Mesenchymal stem cell (in vitro differentiated cells and primary cell): ENCODE data around the gene HPSE2.

Experiments
- DNase-seq: peaks from one replicate; pipeline ENCODE4 v3.0.0-alpha.2; 2013
- H2AFZ ChIP-seq: one replicate; pipeline ENCODE4 v1.6.1; 2013; ENCODE audit warnings: low read depth, mild to moderate bottlenecking, control low read depth, inconsistent platforms, low read length, moderate library complexity
- H2AK5ac ChIP-seq: 2 replicates; pipeline ENCODE4 v1.6.1; 2013; ENCODE audit warnings: low read length, moderate library complexity, mild to moderate bottlenecking, inconsistent platforms; ENCODE audit not compliant: severe bottlenecking
- H2BK120ac ChIP-seq: one replicate; pipeline ENCODE4 v1.6.1; 2013; ENCODE audit warnings: low read depth, mild to moderate bottlenecking, inconsistent platforms, low read length, moderate library complexity
- H2BK12ac ChIP-seq, 2 experiments: one replicate each; pipeline ENCODE4 v1.6.1; 2013; ENCODE audit warnings: inconsistent platforms in 2 of 2, low read length in 2 of 2, mild to moderate bottlenecking in 2 of 2, moderate library complexity in 2 of 2, control low read depth in 1 of 2
- H2BK15ac ChIP-seq: one replicate; pipeline ENCODE4 v1.6.1; 2013; ENCODE audit warnings: mild to moderate bottlenecking, low read depth, inconsistent platforms; ENCODE audit not compliant: poor library complexity, severe bottlenecking
- H2BK5ac ChIP-seq: 2 replicates; pipeline ENCODE4 v1.6.1; 2013; ENCODE audit warnings: low read depth, mild to moderate bottlenecking, low read length, control low read depth, inconsistent platforms; ENCODE audit not compliant: poor library complexity, severe bottlenecking
- H3K14ac ChIP-seq, 2 experiments: one replicate each; pipeline ENCODE4 v1.6.1; 2013; ENCODE audit warnings: inconsistent platforms in 2 of 2, low read length in 2 of 2, control low read depth in 1 of 2, mild to moderate bottlenecking in 1 of 2, moderate library complexity in 1 of 2
- H3K18ac ChIP-seq, 2 experiments: one replicate each; pipeline ENCODE4 v1.6.1; 2013; ENCODE audit warnings: inconsistent platforms in 2 of 2, low read length in 2 of 2, control low read depth in 1 of 2, low read depth in 1 of 2, mild to moderate bottlenecking in 1 of 2
- H3K23ac ChIP-seq, 2 experiments: one replicate each; pipeline ENCODE4 v1.6.1; 2013; ENCODE audit warnings: inconsistent platforms in 2 of 2, low read length in 2 of 2, mild to moderate bottlenecking in 2 of 2, moderate library complexity in 2 of 2, control low read depth in 1 of 2
- H3K27ac ChIP-seq: 2 replicates; pipeline ENCODE4 v1.5.1; 2013; ENCODE audit warnings: mild to moderate bottlenecking, moderate library complexity, low read length, control low read depth, inconsistent platforms; ENCODE audit not compliant: poor library complexity, severe bottlenecking
- H3K27me3 ChIP-seq, 2 experiments: 2 replicates each; pipeline versions ENCODE4 v1.6.1 to v1.7.0; 2013; ENCODE audit warnings: low read length in 2 of 2, mild to moderate bottlenecking in 2 of 2, moderate library complexity in 2 of 2, control low read depth in 1 of 2, inconsistent platforms in 1 of 2; ENCODE audit not compliant: control insufficient read depth in 1 of 2, insufficient read depth in 1 of 2
- H3K36me3 ChIP-seq, 2 experiments: 2 replicates each; pipeline versions ENCODE4 v1.6.1 to v1.7.0; 2013; ENCODE audit warnings: low read length in 2 of 2, control low read depth in 1 of 2, inconsistent platforms in 1 of 2, low read depth in 1 of 2, mild to moderate bottlenecking in 1 of 2; ENCODE audit not compliant: insufficient read depth in 2 of 2, control insufficient read depth in 1 of 2
- H3K4ac ChIP-seq, 2 experiments: one replicate each; pipeline ENCODE4 v1.6.1; 2013; ENCODE audit warnings: inconsistent platforms in 2 of 2, low read length in 2 of 2, mild to moderate bottlenecking in 2 of 2, moderate library complexity in 2 of 2, control low read depth in 1 of 2, low read depth in 1 of 2
- H3K4me1 ChIP-seq: 2 replicates; pipeline ENCODE4 v1.6.1; 2013; ENCODE audit warnings: low read depth, low read length, control low read depth; ENCODE audit not compliant: control insufficient read depth, insufficient read depth
- H3K4me2 ChIP-seq: 2 replicates; pipeline ENCODE4 v1.6.1; 2013; ENCODE audit warnings: low read length, mild to moderate bottlenecking, inconsistent platforms; ENCODE audit not compliant: poor library complexity, severe bottlenecking
- H3K4me3 ChIP-seq, 2 experiments: 2 replicates each; pipeline versions ENCODE4 v1.5.1 to v1.7.0; 2013; ENCODE audit warnings: low read length in 2 of 2, mild to moderate bottlenecking in 2 of 2, control low read depth in 1 of 2, low read depth in 1 of 2; ENCODE audit not compliant: insufficient read depth in 1 of 2
- H3K79me1 ChIP-seq: replicated peaks from 2 replicates; pipeline ENCODE4 v1.6.1; 2013; ENCODE audit warnings: mild to moderate bottlenecking, control low read depth, low read length, inconsistent platforms; ENCODE audit not compliant: poor library complexity, severe bottlenecking
- H3K9ac ChIP-seq: 2 replicates; pipeline ENCODE4 v1.7.0; 2013; ENCODE audit warnings: mild to moderate bottlenecking, low read length, moderate library complexity
- H3K9me3 ChIP-seq: 2 replicates; pipeline ENCODE4 v1.7.0; 2013; ENCODE audit warnings: mild to moderate bottlenecking, low read length; ENCODE audit not compliant: control insufficient read depth
- H4K8ac ChIP-seq: one replicate; pipeline ENCODE4 v1.6.1; 2013; ENCODE audit warnings: inconsistent platforms, mild to moderate bottlenecking, low read length, moderate library complexity
- H4K91ac ChIP-seq: one replicate; pipeline ENCODE4 v1.6.1; 2013; ENCODE audit warnings: mild to moderate bottlenecking, low read length, inconsistent platforms
- whole genome bisulfite sequencing: methylation state at CpG from one replicate; pipeline ENCODE4 v1.1.7; 2013; ENCODE audit warnings: mixed read lengths; 5-methylcytosine and 5-hydroxymethylcytosine counted together

The HPSE2 gene

GRCh38 chr10:98667081-98667480 lies 568.6 kb downstream of the HPSE2 start:
- H3K9ac ChIP-seq = no peak overlapping the region
- H4K91ac ChIP-seq = no peak overlapping the region
- H3K4ac ChIP-seq = no peak overlapping the region
- H3K9me3 ChIP-seq = peaks cover 15% of the 10 kb centered on the region
- no peaks in the 10 kb centered on the region for H3K79me1 ChIP-seq
- H2BK15ac ChIP-seq = no peak overlapping the region
- H3K4me3 ChIP-seq = no peak overlapping the region
- no peaks in the 10 kb centered on the region for H3K36me3 ChIP-seq
- no peak overlapping the region for H3K4me2 ChIP-seq
- H3K23ac ChIP-seq = no peak overlapping the region
- 100% methylated on average over 1 of the region's 1 CpG for WGBS
- H3K4me1 ChIP-seq = no peaks in the 10 kb centered on the region
- H3K27ac ChIP-seq = no peak overlapping the region
- H2AFZ ChIP-seq = no peak overlapping the region
- DNase-seq = no peak
- no peak overlapping the region for H2BK12ac ChIP-seq
- no peak overlapping the region for H4K8ac ChIP-seq
- H3K14ac ChIP-seq = no peak overlapping the region
- no peak overlapping the region for H2AK5ac ChIP-seq
- no peak overlapping the region for H2BK120ac ChIP-seq
- no peak overlapping the region for H2BK5ac ChIP-seq
- H3K27me3 ChIP-seq = no peaks in the 10 kb centered on the region
- no peak overlapping the region for H3K18ac ChIP-seq

GRCh38 chr10:98666276-98666675 lies 569.4 kb downstream of the HPSE2 start:
- Histone ChIP-seq H4K8ac (no peak overlapping the region), H3K36me3 (no peaks in the 10 kb centered on the region), H2AK5ac (no peak overlapping the region), H2BK12ac (no peak overlapping the region), H3K14ac (no peak overlapping the region), H4K91ac (no peak overlapping the region), H2BK15ac (no peak overlapping the region), H3K4me1 (no peaks in the 10 kb centered on the region), H2BK5ac (no peak overlapping the region), H2AFZ (no peak overlapping the region), H3K27ac (no peak overlapping the region), H3K23ac (no peak overlapping the region), H3K9me3 (peaks cover 15% of the 10 kb centered on the region), H3K4me2 (no peak overlapping the region), H3K79me1 (no peaks in the 10 kb centered on the region), H3K18ac (no peak overlapping the region), H3K4ac (no peak overlapping the region), H3K27me3 (no peaks in the 10 kb centered on the region), H3K9ac (no peak overlapping the region), H3K4me3 (no peak overlapping the region), H2BK120ac (no peak overlapping the region)
- no peak for DNase-seq

GRCh38 chr10:98664329-98665042 lies 571.2 kb downstream of the HPSE2 start:
- H3K4ac ChIP-seq = no peak overlapping the region
- H3K27ac ChIP-seq = no peak overlapping the region
- peak overlapping the region; percentile 19 for H2BK120ac ChIP-seq
- H3K18ac ChIP-seq = no peak overlapping the region
- peaks cover 15% of the 10 kb centered on the region for H3K9me3 ChIP-seq
- H3K4me3 ChIP-seq = no peak overlapping the region
- no peak overlapping the region for H2AFZ ChIP-seq
- no peaks in the 10 kb centered on the region for H3K27me3 ChIP-seq
- no peak overlapping the region for H3K23ac ChIP-seq
- H3K4me1 ChIP-seq = no peaks in the 10 kb centered on the region
- H3K4me2 ChIP-seq = no peak overlapping the region
- no peaks in the 10 kb centered on the region for H3K36me3 ChIP-seq
- no peak overlapping the region for H3K9ac ChIP-seq
- H3K14ac ChIP-seq = no peak overlapping the region
- H2AK5ac ChIP-seq = no peak overlapping the region
- H4K8ac ChIP-seq = peak overlapping the region; percentile 72
- H3K79me1 ChIP-seq = no peaks in the 10 kb centered on the region
- peak overlapping the region; percentile 39 for H4K91ac ChIP-seq
- H2BK12ac ChIP-seq = no peak overlapping the region
- no peak for DNase-seq
- H2BK5ac ChIP-seq = no peak overlapping the region
- 47% methylated on average over 13 of the region's 13 CpGs for WGBS
- no peak overlapping the region for H2BK15ac ChIP-seq

- Histone ChIP-seq H3K23ac (no peak overlapping the region), H2BK15ac (no peak overlapping the region), H3K27me3 (no peaks in the 10 kb centered on the region), H3K9me3 (peaks cover 6% of the 10 kb centered on the region), H3K18ac (no peak overlapping the region), H3K27ac (no peak overlapping the region), H4K8ac (no peak overlapping the region), H3K4me1 (no peaks in the 10 kb centered on the region), H2AFZ (no peak overlapping the region), H2BK5ac (no peak overlapping the region), H4K91ac (no peak overlapping the region), H2AK5ac (no peak overlapping the region), H2BK120ac (no peak overlapping the region), H2BK12ac (no peak overlapping the region), H3K4ac (no peak overlapping the region), H3K4me2 (no peak overlapping the region), H3K36me3 (no peaks in the 10 kb centered on the region), H3K79me1 (no peaks in the 10 kb centered on the region), H3K9ac (peak overlapping the region; percentile 39), H3K4me3 (no peak overlapping the region), H3K14ac (no peak overlapping the region)
- DNase-seq = peak; percentile 23
Measured at GRCh38 chr10:98659951-98660350, 575.7 kb downstream of the HPSE2 start.
